ENCODE results near the gene SS18.

Gene SS18

GRCh38 chr18:26088487-26088886 is 1.9 kb downstream of the SS18 start:
- TF ChIP-seq, protein P1, sequence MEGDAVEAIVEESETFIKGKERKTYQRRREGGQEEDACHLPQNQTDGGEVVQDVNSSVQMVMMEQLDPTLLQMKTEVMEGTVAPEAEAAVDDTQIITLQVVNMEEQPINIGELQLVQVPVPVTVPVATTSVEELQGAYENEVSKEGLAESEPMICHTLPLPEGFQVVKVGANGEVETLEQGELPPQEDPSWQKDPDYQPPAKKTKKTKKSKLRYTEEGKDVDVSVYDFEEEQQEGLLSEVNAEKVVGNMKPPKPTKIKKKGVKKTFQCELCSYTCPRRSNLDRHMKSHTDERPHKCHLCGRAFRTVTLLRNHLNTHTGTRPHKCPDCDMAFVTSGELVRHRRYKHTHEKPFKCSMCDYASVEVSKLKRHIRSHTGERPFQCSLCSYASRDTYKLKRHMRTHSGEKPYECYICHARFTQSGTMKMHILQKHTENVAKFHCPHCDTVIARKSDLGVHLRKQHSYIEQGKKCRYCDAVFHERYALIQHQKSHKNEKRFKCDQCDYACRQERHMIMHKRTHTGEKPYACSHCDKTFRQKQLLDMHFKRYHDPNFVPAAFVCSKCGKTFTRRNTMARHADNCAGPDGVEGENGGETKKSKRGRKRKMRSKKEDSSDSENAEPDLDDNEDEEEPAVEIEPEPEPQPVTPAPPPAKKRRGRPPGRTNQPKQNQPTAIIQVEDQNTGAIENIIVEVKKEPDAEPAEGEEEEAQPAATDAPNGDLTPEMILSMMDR (IDR thresholded peaks at IDR 0.05; ENCODE audit: low read depth, low read length), result no peak
- no peak for DNase-seq (ENCODE audit: extremely low read depth, low read depth)

DNA sequence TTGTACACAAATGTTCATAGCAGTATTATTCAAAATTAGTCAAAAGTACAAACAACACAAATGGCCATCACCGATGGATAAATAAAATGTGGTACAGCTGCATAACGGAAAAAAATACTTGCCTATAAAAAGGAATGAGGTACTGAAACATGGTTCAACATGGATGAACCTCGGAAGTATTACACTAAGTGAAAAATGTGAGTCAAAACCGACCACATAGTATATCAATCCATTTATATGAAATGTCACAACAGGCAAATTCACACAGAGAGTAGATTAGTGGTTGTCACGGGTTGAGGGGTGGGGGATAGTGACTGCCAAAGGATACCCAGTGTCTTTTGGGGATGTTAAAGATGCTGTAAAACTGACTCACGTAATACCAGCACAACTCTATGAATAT is 3.5 kb downstream of the SS18 start:
- TF ChIP-seq, protein P1 (IDR thresholded peaks at IDR 0.05; ENCODE audit: low read depth, low read length), result no peak
- DNase-seq (ENCODE audit: extremely low read depth, low read depth), result no peak

- DNase-seq (ENCODE audit: extremely low read depth, low read depth), result no peak
- TF ChIP-seq, protein P1 (IDR thresholded peaks at IDR 0.05; ENCODE audit: low read depth, low read length), result no peak
Observed at GRCh38 chr18:26085056-26085455, 5.4 kb downstream of the SS18 start.

DNA sequence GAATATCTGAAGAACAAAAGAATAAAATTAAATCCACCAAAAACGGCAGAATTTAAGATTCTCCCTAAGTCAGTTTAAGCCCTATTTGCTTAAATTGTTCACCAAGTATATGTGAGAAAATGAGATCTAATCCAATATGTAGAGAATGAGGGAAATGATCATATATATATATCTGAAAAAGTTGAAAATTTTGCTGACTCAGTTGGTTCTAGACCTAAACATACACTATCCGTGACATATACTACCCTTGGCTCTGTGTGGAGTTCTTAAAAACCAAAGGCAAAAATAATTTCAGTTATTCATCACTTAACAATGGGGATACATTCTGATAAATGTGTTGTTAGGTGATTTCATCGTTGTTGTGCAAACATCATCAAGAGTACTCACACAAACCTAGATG is 7.3 kb downstream of the SS18 start:
- TF ChIP-seq, protein P1 (IDR thresholded peaks at IDR 0.05; ENCODE audit: low read depth, low read length), result no peak

DNA sequence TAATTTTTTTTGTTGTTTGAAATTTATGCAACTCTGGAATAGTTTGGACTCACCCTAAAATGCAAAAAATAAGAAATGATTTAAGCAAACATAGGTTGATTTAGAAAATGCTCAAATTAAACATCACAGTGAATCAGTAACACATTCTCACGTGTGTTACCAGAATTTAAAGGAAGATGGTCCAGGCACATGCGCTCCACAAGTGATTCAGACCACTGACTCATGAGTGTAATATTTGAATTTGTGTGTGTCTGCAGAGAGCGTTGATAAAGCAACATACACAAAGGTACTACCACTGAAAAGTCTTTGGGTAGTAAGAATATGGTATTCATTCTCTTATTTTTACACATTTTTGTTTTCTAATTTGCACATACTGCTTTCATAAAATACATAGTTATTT is 7.9 kb downstream of the SS18 start:
- DNase-seq (ENCODE audit: extremely low read depth, low read depth), result no peak

More for the DNA sequence above, 7.3 kb downstream of the SS18 start:
- no peak for DNase-seq (ENCODE audit: extremely low read depth, low read depth)

GRCh38 chr18:26074246-26074645 is 16.2 kb downstream of the SS18 start:
- no peak for DNase-seq (ENCODE audit: extremely low read depth, low read depth)
- TF ChIP-seq, protein P1 (IDR thresholded peaks at IDR 0.05; ENCODE audit: low read depth, low read length), result no peak

More for the DNA sequence above, 7.9 kb downstream of the SS18 start:
- TF ChIP-seq, protein P1 (IDR thresholded peaks at IDR 0.05; ENCODE audit: low read depth, low read length), result no peak

DNA sequence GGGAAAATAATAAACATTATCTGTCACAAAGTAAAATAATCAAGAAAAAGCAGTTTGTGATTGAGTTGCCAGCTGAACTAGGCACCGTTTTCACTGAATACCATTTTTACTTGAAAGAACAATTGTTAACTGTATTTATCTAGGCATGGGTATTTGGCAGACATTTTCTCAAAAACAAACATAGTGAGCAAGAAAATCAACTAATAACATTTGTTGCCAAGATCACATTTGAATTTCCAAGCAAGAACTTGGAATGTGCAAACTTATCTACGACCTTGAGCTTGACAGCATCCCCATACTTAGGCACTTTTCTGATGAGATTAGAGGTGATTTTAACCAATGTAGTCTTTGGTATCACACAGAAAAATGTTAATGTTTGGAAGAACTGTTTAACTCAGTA is 16.7 kb downstream of the SS18 start:
- TF ChIP-seq, protein P1 (IDR thresholded peaks at IDR 0.05; ENCODE audit: low read depth, low read length), result no peak
- DNase-seq (ENCODE audit: extremely low read depth, low read depth), result no peak
